PC-9 (cell line): ENCODE results near the gene UBE3A. TPM values are rescaled to one million over a fixed set of nuclear protein-coding genes. Genes with fewer than 3 reads are reported as not detected.

ENCODE experiments used
- BruUV-seq: library from RNA; stranded (reverse); fragments of 400-500 nt; replicated peaks from 2 replicates; lab custom pipeline; 2021; lab: Mats Ljungman, UMichigan
- CTCF ChIA-PET: fragments of 300-600 bp; sonication (Branson Sonifier 250); formaldehyde crosslinking; loops from one replicate; lab custom pipeline; 2022; ENCODE audit warnings: antibody characterized with exemption; lab: Charles Lee
- POLR2A ChIA-PET: fragments of 300-600 bp; sonication (Branson Sonifier 250); formaldehyde crosslinking; loops from one replicate; lab custom pipeline; 2022; ENCODE audit warnings: antibody characterized with exemption; ENCODE audit not compliant: unreplicated experiment; lab: Charles Lee
- DNase-seq, 2 experiments: peaks; one replicate each; pipeline versions ENCODE4 v3.0.0 to v3.0.0-alpha.2; 2015 to 2022; ENCODE audit warnings: mixed read lengths in 1 of 2
- H2AFZ ChIP-seq: fragments of 200-600 bp; sonication (generic); 2 replicates; pipeline ENCODE4 v1.8.1; 2017; ENCODE audit warnings: antibody characterized with exemption
- H3F3A ChIP-seq: fragments of 200-600 bp; sonication (generic); 2 replicates; pipeline ENCODE4 v1.8.1; 2017; ENCODE audit warnings: antibody characterized with exemption, mild to moderate bottlenecking, low read depth; ENCODE audit not compliant: insufficient read depth
- H3K27ac ChIP-seq: fragments of 200-600 bp; sonication (generic); 2 replicates; pipeline ENCODE4 v1.6.1; 2016; ENCODE audit warnings: mixed run types
- H3K27me3 ChIP-seq: fragments of 200-600 bp; sonication (generic); 2 replicates; pipeline ENCODE4 v1.6.1; 2016; ENCODE audit warnings: low read depth, mixed run types; ENCODE audit not compliant: insufficient read depth
- H3K36me3 ChIP-seq: fragments of 200-600 bp; sonication (generic); 2 replicates; pipeline ENCODE4 v1.6.1; 2016; ENCODE audit warnings: low read depth, mixed run types
- H3K4me1 ChIP-seq: fragments of 200-600 bp; sonication (generic); replicated peaks from 2 replicates; pipeline ENCODE4 v1.6.1; 2016; ENCODE audit warnings: mixed run types; ENCODE audit not compliant: insufficient read depth
- H3K4me2 ChIP-seq: fragments of 200-600 bp; sonication (generic); 2 replicates; pipeline ENCODE4 v1.6.1; 2017; ENCODE audit warnings: mixed run types
- H3K4me3 ChIP-seq: fragments of 200-600 bp; sonication (generic); 2 replicates; pipeline ENCODE4 v1.6.1; 2016; ENCODE audit warnings: mixed run types
- H3K79me2 ChIP-seq: fragments of 200-600 bp; sonication (generic); 2 replicates; pipeline ENCODE4 v1.6.1; 2017; ENCODE audit warnings: low read depth, mixed run types
- H3K9me2 ChIP-seq: fragments of 200-600 bp; sonication (generic); 2 replicates; pipeline ENCODE4 v1.8.1; 2017; ENCODE audit warnings: mild to moderate bottlenecking; ENCODE audit not compliant: insufficient read depth
- H3K9me3 ChIP-seq: fragments of 200-600 bp; sonication (generic); 2 replicates; pipeline ENCODE4 v1.8.1; 2016; ENCODE audit warnings: low read depth; ENCODE audit not compliant: insufficient read depth
- H4K20me1 ChIP-seq: fragments of 200-600 bp; sonication (generic); 2 replicates; pipeline ENCODE4 v1.8.1; 2017; ENCODE audit not compliant: insufficient read depth
- CTCF ChIP-seq: fragments of 200-600 bp; sonication (generic); conservative IDR thresholded peaks from 2 replicates; pipeline ENCODE4 v1.6.1; 2017; ENCODE audit warnings: mixed run types, antibody characterized with exemption, mild to moderate bottlenecking, moderate library complexity
- EZH2 ChIP-seq: fragments of 200-600 bp; sonication (generic); IDR thresholded peaks from 2 replicates; pipeline ENCODE4 v1.8.0; 2017; ENCODE audit warnings: antibody characterized with exemption, low read depth
- intact Hi-C: fragments of 100-400 bp; cut with micrococcal nuclease; formaldehyde crosslinking; loops from one replicate; pipeline ENCODE4 v1.10.0; 2022; ENCODE audit not compliant: unreplicated experiment
- total RNA-seq: library from RNA; stranded (reverse); gene quantifications from 2 replicates; pipeline ENCODE4 v1.2.3, GENCODE V29; 2021

The UBE3A gene
- total RNA-seq, 1 experiment from 2014 or later, result 65.2 TPM

GRCh38 chr15:25394898-25395297 lies 43.9 kb downstream of the UBE3A start:
- Histone ChIP-seq H3K79me2 (no peaks in the 10 kb centered on the region), H3K4me3 (no peak overlapping the region), H3K9me2 (no peaks in the 10 kb centered on the region), H2AFZ (no peak overlapping the region), H3K9me3 (no peaks in the 10 kb centered on the region), H3K4me1 (no peaks in the 10 kb centered on the region), H3K27me3 (no peaks in the 10 kb centered on the region), H3K36me3 (no peaks in the 10 kb centered on the region), H4K20me1 (0 out of 2 replicates have a peak, but pooled peaks cover 8% of the 10 kb centered on the region), H3F3A (no peaks in the 10 kb centered on the region), H3K4me2 (no peak overlapping the region), H3K27ac (no peak overlapping the region)
- ChIA-PET POLR2A (no interaction called here), CTCF (no interaction called here)
- no peak for DNase-seq
- BruUV-seq, result no TSS peak
- TF ChIP-seq EZH2, result no peak
- TF ChIP-seq CTCF, result no peak
- intact Hi-C loops, result no loop called here

GRCh38 chr15:25392806-25393205 lies 46.0 kb downstream of the UBE3A start:
- no peak overlapping the region for H3K27ac ChIP-seq
- intact Hi-C loops, result no loop called here
- no peaks in the 10 kb centered on the region for H3K4me1 ChIP-seq
- ChIA-PET CTCF (no interaction called here), POLR2A (no interaction called here)
- H3K9me2 ChIP-seq, result no peaks in the 10 kb centered on the region
- H3K27me3 ChIP-seq, result no peaks in the 10 kb centered on the region
- TF ChIP-seq EZH2, result no peak
- no peak for TF ChIP-seq CTCF
- BruUV-seq, result no TSS peak
- H3F3A ChIP-seq, result no peaks in the 10 kb centered on the region
- no peak overlapping the region for H2AFZ ChIP-seq
- peaks cover 8% of the 10 kb centered on the region; the same call in 1 of the 2 replicates for H4K20me1 ChIP-seq
- H3K4me3 ChIP-seq, result no peak overlapping the region
- H3K4me2 ChIP-seq, result no peak overlapping the region
- no peaks in the 10 kb centered on the region for H3K36me3 ChIP-seq
- H3K79me2 ChIP-seq, result 0 out of 2 replicates have a peak, but pooled peaks cover 2% of the 10 kb centered on the region
- no peak for DNase-seq
- H3K9me3 ChIP-seq, result no peaks in the 10 kb centered on the region

- no peaks in the 10 kb centered on the region for H3K4me1 ChIP-seq
- no peak overlapping the region for H2AFZ ChIP-seq
- POLR2A ChIA-PET, result interaction anchor here (0.6 to 0.7 kb wide), 2 partner anchors 17 to 116 kb away, joined by 3 to 5 read pairs; no protein-coding TSS in a partner anchor
- H3K36me3 ChIP-seq, result no peaks in the 10 kb centered on the region
- 0 out of 2 replicates have a peak, but pooled peaks cover 2% of the 10 kb centered on the region for H3K79me2 ChIP-seq
- peaks cover 8% of the 10 kb centered on the region; the same call in 1 of the 2 replicates for H4K20me1 ChIP-seq
- BruUV-seq, result no TSS peak
- H3K9me3 ChIP-seq, result no peaks in the 10 kb centered on the region
- H3F3A ChIP-seq, result no peaks in the 10 kb centered on the region
- intact Hi-C loops, result no loop called here
- no peaks in the 10 kb centered on the region for H3K27me3 ChIP-seq
- TF ChIP-seq EZH2 (no peak), CTCF (no peak)
- H3K4me3 ChIP-seq, result no peak overlapping the region
- no peaks in the 10 kb centered on the region for H3K9me2 ChIP-seq
- H3K27ac ChIP-seq, result no peak overlapping the region
- no peak for DNase-seq
- no peak overlapping the region for H3K4me2 ChIP-seq
- CTCF ChIA-PET, result no interaction called here
Measured at GRCh38 chr15:25391971-25392721, 46.7 kb downstream of the UBE3A start.
